ENCODE data around the gene XPA. TPM values are rescaled to one million over a fixed set of nuclear protein-coding genes. Genes with fewer than 3 reads are reported as not detected.

Gene XPA
- total and polyA plus RNA-seq, 2 of the 13 experiments (the other 11 are each of a cell fraction or from before 2014, with no cell fraction given): 2.3 to 15.2 TPM

DNA sequence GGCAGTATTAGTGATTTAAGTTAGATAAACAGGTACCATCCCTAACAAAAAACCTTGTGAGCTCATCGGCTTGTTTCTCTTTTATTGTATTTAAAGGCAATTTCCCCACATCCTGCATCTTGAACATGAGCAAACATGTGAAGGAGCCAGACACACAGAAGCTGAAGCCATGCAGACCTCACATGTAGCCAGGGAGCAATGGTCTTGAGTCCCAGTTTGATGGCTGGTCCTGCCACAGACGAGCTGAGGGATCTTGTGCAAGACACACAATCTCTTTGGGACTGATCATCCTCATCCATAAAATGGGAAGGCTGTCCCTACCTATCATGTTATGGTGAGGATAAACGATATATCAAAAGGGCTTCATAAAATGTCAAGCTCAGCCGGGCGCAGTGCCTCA lies 29.6 kb upstream of the XPA start:
- no peak overlapping the region for H3K4me3 ChIP-seq (replicated peaks in 1 of 3; ENCODE audit: insufficient read depth in 1 of 3, low read depth in 2 of 3, low read length in 3 of 3)
- DNase-seq (ENCODE audit: low spot score): no peak
- no peak overlapping the region for H3K9ac ChIP-seq (ENCODE audit: insufficient read depth, low read depth, low read length)
- CTCF ChIA-PET (ENCODE audit: low intra/inter-chr PET ratio, low total read pairs): no interaction called here
- no peak overlapping the region for H2AFZ ChIP-seq (ENCODE audit: low read length)
- H3K27me3 ChIP-seq (ENCODE audit: control insufficient read depth in 1 of 2, insufficient read depth in 2 of 2, low read length in 2 of 2): no peaks in the 10 kb centered on the region
- BruUV-seq (replicated peaks): no TSS peak
- intact Hi-C loops (cut with micrococcal nuclease; ENCODE audit: unreplicated experiment): no loop called here
- H3K27ac ChIP-seq (ENCODE audit: extremely low read length, insufficient read depth, low read length): no peak overlapping the region
- FAIRE-seq: no peak
- no peak overlapping the region for H3K4me2 ChIP-seq (ENCODE audit: low read depth, low read length)
- POLR2A ChIA-PET: no interaction called here
- in situ Hi-C loops (cut with HindIII; ENCODE audit: extremely low pct_ligation_motif_present, low pct_unique_long_range_greater_than_20kb): no loop called here
- H3K36me3 ChIP-seq (replicated peaks in 1 of 2; ENCODE audit: control insufficient read depth in 1 of 2, insufficient read depth in 2 of 2, low read length in 2 of 2): no peaks in the 10 kb centered on the region
- H4K20me1 ChIP-seq (ENCODE audit: insufficient read depth, low read length): no peaks in the 10 kb centered on the region
- no peaks in the 10 kb centered on the region for H3K79me2 ChIP-seq (ENCODE audit: insufficient read depth, low read length)
- peaks cover 11% of the 10 kb centered on the region for H3K4me1 ChIP-seq (ENCODE audit: insufficient read depth, low read length)
- TF ChIP-seq ZNF749 (CRISPR knock-in tag; IDR thresholded peaks at IDR 0.05; ENCODE audit: borderline replicate concordance) (no peak), NFYC (CRISPR knock-in tag; IDR thresholded peaks at IDR 0.05) (no peak), REXO4 (CRISPR knock-in tag; IDR thresholded peaks at IDR 0.05; ENCODE audit: borderline replicate concordance) (no peak), ZNF773 (CRISPR knock-in tag; IDR thresholded peaks at IDR 0.05; ENCODE audit: borderline replicate concordance) (no peak), ZNF557 (CRISPR knock-in tag; IDR thresholded peaks at IDR 0.05) (no peak), ZNF441 (CRISPR knock-in tag; IDR thresholded peaks at IDR 0.05; ENCODE audit: borderline replicate concordance) (no peak), ZNF720 (CRISPR knock-in tag; IDR thresholded peaks at IDR 0.05) (no peak), ZBTB2 (CRISPR knock-in tag; IDR thresholded peaks at IDR 0.05; ENCODE audit: low read depth) (no peak), SIN3A (IDR thresholded peaks at IDR 0.05; ENCODE audit: borderline replicate concordance, low read depth, low read length) (no peak), SMAD9 (CRISPR knock-in tag; IDR thresholded peaks at IDR 0.05) (no peak), CREM (IDR thresholded peaks at IDR 0.05) (no peak), CREM (CRISPR knock-in tag; IDR thresholded peaks at IDR 0.05) (no peak), ZSCAN31 (CRISPR knock-in tag; IDR thresholded peaks at IDR 0.05; ENCODE audit: low read depth) (no peak)
- TF ChIP-seq, protein P1, sequence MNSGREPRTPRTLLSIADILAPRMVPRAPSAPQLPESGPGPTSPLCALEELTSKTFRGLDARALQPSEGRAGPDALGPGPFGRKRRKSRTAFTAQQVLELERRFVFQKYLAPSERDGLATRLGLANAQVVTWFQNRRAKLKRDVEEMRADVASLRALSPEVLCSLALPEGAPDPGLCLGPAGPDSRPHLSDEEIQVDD (CRISPR knock-in tag; IDR thresholded peaks at IDR 0.05; ENCODE audit: borderline replicate concordance): no peak
- TF ChIP-seq, protein P2, sequence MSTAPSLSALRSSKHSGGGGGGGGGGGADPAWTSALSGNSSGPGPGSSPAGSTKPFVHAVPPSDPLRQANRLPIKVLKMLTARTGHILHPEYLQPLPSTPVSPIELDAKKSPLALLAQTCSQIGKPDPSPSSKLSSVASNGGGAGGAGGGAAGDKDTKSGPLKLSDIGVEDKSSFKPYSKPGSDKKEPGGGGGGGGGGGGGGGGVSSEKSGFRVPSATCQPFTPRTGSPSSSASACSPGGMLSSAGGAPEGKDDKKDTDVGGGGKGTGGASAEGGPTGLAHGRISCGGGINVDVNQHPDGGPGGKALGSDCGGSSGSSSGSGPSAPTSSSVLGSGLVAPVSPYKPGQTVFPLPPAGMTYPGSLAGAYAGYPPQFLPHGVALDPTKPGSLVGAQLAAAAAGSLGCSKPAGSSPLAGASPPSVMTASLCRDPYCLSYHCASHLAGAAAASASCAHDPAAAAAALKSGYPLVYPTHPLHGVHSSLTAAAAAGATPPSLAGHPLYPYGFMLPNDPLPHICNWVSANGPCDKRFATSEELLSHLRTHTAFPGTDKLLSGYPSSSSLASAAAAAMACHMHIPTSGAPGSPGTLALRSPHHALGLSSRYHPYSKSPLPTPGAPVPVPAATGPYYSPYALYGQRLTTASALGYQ (CRISPR knock-in tag; IDR thresholded peaks at IDR 0.05): no peak
- TF ChIP-seq, protein P3, sequence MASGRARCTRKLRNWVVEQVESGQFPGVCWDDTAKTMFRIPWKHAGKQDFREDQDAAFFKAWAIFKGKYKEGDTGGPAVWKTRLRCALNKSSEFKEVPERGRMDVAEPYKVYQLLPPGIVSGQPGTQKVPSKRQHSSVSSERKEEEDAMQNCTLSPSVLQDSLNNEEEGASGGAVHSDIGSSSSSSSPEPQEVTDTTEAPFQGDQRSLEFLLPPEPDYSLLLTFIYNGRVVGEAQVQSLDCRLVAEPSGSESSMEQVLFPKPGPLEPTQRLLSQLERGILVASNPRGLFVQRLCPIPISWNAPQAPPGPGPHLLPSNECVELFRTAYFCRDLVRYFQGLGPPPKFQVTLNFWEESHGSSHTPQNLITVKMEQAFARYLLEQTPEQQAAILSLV (CRISPR knock-in tag; IDR thresholded peaks at IDR 0.05; ENCODE audit: borderline replicate concordance): no peak
- ATAC-seq: no peak
- WGBS (ENCODE audit: low lambda C conversion rate): 70% methylated on average over 5 of the region's 5 CpGs
- no peaks in the 10 kb centered on the region for H3K9me3 ChIP-seq (ENCODE audit: low read length)

All from HepG2 (cell line).